ENCODE data around the gene SPEF1. TPM values are rescaled to one million over a fixed set of nuclear protein-coding genes. Genes with fewer than 3 reads are reported as not detected.

SPEF1 gene
- total RNA-seq, 4 donors from 2014 or later: 0.13 to 2.5 (median 2.0) TPM

GRCh38 chr20:3787324-3788014 lies 6.2 kb upstream of the SPEF1 start:
- intact Hi-C loops (cut with DNase I): loop anchor here (2.0 kb wide), 1 partner anchor 31 kb away; no protein-coding TSS in a partner anchor
- Histone ChIP-seq H3K4me3 (replicated peaks in 1 of 3) (peak overlapping the region in 1 of 3 donors; percentile 25), H3K27ac (peak overlapping the region in 1 of 3 donors; percentile 65), H3K9me3 (no peaks in the 10 kb centered on the region), H3K27me3 (no peaks in the 10 kb centered on the region), H3K36me3 (no peaks in the 10 kb centered on the region), H3K4me1 (peaks cover 17 to 37% of the 10 kb centered on the region in 2 donors)
- TF ChIP-seq POLR2A (IDR thresholded peaks at IDR 0.05): no peak
- TF ChIP-seq, protein P1, sequence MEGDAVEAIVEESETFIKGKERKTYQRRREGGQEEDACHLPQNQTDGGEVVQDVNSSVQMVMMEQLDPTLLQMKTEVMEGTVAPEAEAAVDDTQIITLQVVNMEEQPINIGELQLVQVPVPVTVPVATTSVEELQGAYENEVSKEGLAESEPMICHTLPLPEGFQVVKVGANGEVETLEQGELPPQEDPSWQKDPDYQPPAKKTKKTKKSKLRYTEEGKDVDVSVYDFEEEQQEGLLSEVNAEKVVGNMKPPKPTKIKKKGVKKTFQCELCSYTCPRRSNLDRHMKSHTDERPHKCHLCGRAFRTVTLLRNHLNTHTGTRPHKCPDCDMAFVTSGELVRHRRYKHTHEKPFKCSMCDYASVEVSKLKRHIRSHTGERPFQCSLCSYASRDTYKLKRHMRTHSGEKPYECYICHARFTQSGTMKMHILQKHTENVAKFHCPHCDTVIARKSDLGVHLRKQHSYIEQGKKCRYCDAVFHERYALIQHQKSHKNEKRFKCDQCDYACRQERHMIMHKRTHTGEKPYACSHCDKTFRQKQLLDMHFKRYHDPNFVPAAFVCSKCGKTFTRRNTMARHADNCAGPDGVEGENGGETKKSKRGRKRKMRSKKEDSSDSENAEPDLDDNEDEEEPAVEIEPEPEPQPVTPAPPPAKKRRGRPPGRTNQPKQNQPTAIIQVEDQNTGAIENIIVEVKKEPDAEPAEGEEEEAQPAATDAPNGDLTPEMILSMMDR (IDR thresholded peaks at IDR 0.05): no peak
- no peak for DNase-seq
- 77 to 84% methylated on average over 5 of the region's 5 CpGs for WGBS, 2 donors

DNA sequence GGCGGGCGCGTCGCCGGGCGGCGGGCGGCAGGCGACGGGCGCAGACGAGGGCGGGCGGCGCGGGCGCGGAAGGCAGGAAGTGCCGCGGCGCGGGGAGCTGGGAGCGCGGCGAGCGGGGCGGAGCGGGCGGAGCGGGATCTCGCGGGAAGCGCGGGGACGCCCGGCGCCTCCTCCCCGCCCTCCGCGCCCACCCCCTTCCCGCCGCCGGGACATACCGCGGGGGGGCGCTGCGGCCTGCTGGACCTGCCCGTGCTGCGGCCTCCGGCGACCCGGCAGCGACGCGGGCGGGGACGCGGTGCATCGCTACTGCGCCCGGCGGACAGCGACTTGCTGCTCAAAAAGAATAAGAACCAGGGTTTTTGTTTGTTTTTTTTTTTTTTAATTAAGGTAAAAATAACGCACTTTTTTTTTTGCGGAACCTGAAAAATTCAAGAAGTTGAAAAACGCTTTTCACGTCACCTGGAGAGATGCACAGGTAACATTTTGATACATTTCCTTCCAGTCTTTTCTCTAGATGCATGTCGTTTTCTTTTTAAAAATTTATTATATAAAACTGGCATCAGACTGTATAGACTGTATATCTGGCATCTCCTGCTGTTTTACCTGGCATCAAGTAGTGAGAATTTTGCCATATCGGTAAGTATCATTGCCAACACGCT lies 5.5 kb upstream of the SPEF1 start, which contains the start of gene CENPB:
Gene CENPB, minus strand, starts transcription at position 76 of the 659 bp plus-strand sequence. CDS start 257 bp downstream, outside the sequence.
- Histone ChIP-seq H3K9me3 (no peaks in the 10 kb centered on the region), H3K27ac (peak within 1 kb of the TSS; percentile 57 to 78 (median 65)), H3K27me3 (no peaks in the 10 kb centered on the region), H3K4me1 (peaks cover 17 to 38% of the 10 kb centered on the region in 2 donors), H3K36me3 (no peaks in the 10 kb centered on the region), H3K4me3 (replicated peaks in 1 of 3) (peak within 1 kb of the TSS; percentile 31 to 60 (median 37))
- intact Hi-C loops (cut with DNase I): no loop called here
- TF ChIP-seq, protein P1 (IDR thresholded peaks at IDR 0.05): peak; percentile 38 to 99 (median 81)
- peak in 1 of 2 donors; percentile 57 for TF ChIP-seq POLR2A (IDR thresholded peaks at IDR 0.05)
- DNase-seq: peak; percentile 90 to 92
- WGBS, 2 donors: 8 to 9% methylated on average over 23 to 25 of the region's 70 CpGs

GRCh38 chr20:3786126-3786484 lies 4.9 kb upstream of the SPEF1 start:
- peak; percentile 54 to 58 for DNase-seq
- no peaks in the 10 kb centered on the region for H3K27me3 ChIP-seq
- H3K36me3 ChIP-seq: no peaks in the 10 kb centered on the region
- WGBS, 2 donors: 0% methylated on average over 13 of the region's 35 CpGs; no CpG with 5 or more reads in 1 of the 2 donors
- no peaks in the 10 kb centered on the region for H3K9me3 ChIP-seq
- intact Hi-C loops (cut with DNase I): no loop called here
- TF ChIP-seq, protein P1 (IDR thresholded peaks at IDR 0.05): no peak
- TF ChIP-seq POLR2A (IDR thresholded peaks at IDR 0.05): no peak
- peak overlapping the region; percentile 31 to 60 (median 37) for H3K4me3 ChIP-seq (replicated peaks in 1 of 3)
- peak overlapping the region; percentile 56 to 78 (median 57) for H3K27ac ChIP-seq
- peaks cover 17 to 39% of the 10 kb centered on the region in 2 donors for H3K4me1 ChIP-seq

GRCh38 chr20:3785240-3786125 lies 4.2 kb upstream of the SPEF1 start:
- H3K27me3 ChIP-seq: no peaks in the 10 kb centered on the region
- H3K27ac ChIP-seq: peak overlapping the region in 2 of 3 donors; percentile 56 to 78
- peaks cover 17 to 44% of the 10 kb centered on the region in 2 donors for H3K4me1 ChIP-seq
- no peak for DNase-seq
- peak overlapping the region; percentile 31 to 60 (median 37) for H3K4me3 ChIP-seq (replicated peaks in 1 of 3)
- H3K36me3 ChIP-seq: no peaks in the 10 kb centered on the region
- no peaks in the 10 kb centered on the region for H3K9me3 ChIP-seq
- intact Hi-C loops (cut with DNase I): no loop called here
- 44 to 68% methylated on average over 10 to 29 of the region's 79 CpGs for WGBS, 2 donors
- TF ChIP-seq, protein P1 (IDR thresholded peaks at IDR 0.05): no peak
- no peak for TF ChIP-seq POLR2A (IDR thresholded peaks at IDR 0.05)
